AG04450 (cell line): Measurements from ENCODE around the gene GRIN2A. TPM values are rescaled to one million over a fixed set of nuclear protein-coding genes. Genes with fewer than 3 reads are reported as not detected.

Experiments used
- CTCF ChIA-PET: fragments of 300-600, 350-600 bp; formaldehyde crosslinking; extraction: SDS; loops from one replicate; lab custom pipeline; 2022; ENCODE audit warnings: antibody characterized with exemption, inconsistent platforms; lab: Charles Lee
- POLR2A ChIA-PET: fragments of 350-600 bp; formaldehyde crosslinking; extraction: SDS; loops from one replicate; lab custom pipeline; 2021; ENCODE audit warnings: antibody characterized with exemption, inconsistent platforms; lab: Yijun Ruan, JAX
- DNase-seq: peaks from one replicate; pipeline ENCODE4 v3.0.0-alpha.2; 2011; ENCODE audit warnings: low read depth, low spot score
- H3K27ac ChIP-seq: one replicate; pipeline ENCODE4 v1.5.1; 2012; ENCODE audit warnings: low read depth, low read length, control low read depth
- H3K27me3 ChIP-seq: one replicate; pipeline ENCODE4 v1.6.0; 2012; ENCODE audit warnings: low read length; ENCODE audit not compliant: control insufficient read depth, insufficient read depth
- H3K4me3 ChIP-seq: 2 replicates; pipeline ENCODE4 v1.5.1; 2011; ENCODE audit warnings: mild to moderate bottlenecking, low read depth, low read length, control low read depth
- H3K9me3 ChIP-seq: 2 replicates; pipeline ENCODE4 v1.5.1; 2012; ENCODE audit warnings: low read length; ENCODE audit not compliant: control insufficient read depth, insufficient read depth
- polyA plus RNA-seq: library from polyadenylated mRNA; depleted of rRNA; stranded (reverse); fragments of >200 nt; gene quantifications from 2 replicates; pipeline ENCODE4 v1.2.3, GENCODE V29; 2011
- TF ChIP-seq, protein P1 (sequence below): IDR thresholded peaks from 2 replicates; pipeline ENCODE4 v1.5.1; 2011; ENCODE audit warnings: low read depth, low read length, control low read depth, inconsistent platforms

The GRIN2A gene
- polyA plus RNA-seq, 1 experiment, result not detected

DNA sequence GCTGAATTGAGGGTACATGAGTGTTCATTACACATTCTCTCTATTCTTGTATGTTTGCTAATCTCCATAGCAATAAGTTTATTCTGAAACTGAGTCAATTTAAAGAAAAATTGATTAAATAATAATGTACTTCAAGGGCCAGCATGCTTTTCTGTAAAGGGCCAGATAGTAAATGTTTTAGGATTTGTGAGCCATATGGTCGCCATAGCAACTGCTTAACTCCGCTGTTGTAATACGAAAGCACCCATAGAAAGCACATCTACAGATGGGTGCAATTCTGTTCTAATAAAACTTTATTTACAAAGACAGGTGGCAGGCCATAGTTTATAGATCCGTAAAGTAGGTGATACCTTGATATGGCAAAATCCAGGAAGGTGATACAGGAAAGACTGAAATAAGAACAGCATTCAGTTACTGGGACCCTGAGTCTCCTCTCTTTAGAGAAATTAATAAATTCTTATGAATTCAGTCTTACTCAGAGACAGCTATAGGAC lies 36.6 kb downstream of the GRIN2A start:
- CTCF ChIA-PET, result no interaction called here
- no peak overlapping the region for H3K27ac ChIP-seq
- POLR2A ChIA-PET, result no interaction called here
- no peak for DNase-seq
- H3K27me3 ChIP-seq, result no peaks in the 10 kb centered on the region
- H3K4me3 ChIP-seq, result no peak overlapping the region
- TF ChIP-seq, protein P1, sequence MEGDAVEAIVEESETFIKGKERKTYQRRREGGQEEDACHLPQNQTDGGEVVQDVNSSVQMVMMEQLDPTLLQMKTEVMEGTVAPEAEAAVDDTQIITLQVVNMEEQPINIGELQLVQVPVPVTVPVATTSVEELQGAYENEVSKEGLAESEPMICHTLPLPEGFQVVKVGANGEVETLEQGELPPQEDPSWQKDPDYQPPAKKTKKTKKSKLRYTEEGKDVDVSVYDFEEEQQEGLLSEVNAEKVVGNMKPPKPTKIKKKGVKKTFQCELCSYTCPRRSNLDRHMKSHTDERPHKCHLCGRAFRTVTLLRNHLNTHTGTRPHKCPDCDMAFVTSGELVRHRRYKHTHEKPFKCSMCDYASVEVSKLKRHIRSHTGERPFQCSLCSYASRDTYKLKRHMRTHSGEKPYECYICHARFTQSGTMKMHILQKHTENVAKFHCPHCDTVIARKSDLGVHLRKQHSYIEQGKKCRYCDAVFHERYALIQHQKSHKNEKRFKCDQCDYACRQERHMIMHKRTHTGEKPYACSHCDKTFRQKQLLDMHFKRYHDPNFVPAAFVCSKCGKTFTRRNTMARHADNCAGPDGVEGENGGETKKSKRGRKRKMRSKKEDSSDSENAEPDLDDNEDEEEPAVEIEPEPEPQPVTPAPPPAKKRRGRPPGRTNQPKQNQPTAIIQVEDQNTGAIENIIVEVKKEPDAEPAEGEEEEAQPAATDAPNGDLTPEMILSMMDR, result no peak
- H3K9me3 ChIP-seq, result peaks cover 33% of the 10 kb centered on the region

DNA sequence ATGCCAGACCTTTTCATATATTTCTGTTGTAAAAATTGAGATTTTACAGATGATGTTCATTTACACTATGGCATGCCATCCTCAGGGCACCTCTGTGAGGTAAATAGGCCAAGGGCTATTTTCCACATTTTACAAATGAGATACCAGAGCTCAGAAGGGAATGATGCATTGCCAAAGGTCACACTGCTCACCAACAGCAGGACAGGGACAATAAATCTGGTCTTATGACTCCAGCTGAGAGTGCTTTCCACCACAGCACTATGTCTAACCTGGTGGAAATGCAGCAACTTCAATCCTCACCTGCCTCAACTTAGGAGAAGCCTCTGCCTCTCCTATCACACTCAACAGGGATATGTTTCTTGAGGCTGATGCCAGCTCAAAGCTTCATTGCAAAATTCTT lies 40.6 kb downstream of the GRIN2A start:
- Histone ChIP-seq H3K9me3 (peaks cover 32% of the 10 kb centered on the region), H3K4me3 (no peak overlapping the region), H3K27ac (no peak overlapping the region), H3K27me3 (no peaks in the 10 kb centered on the region)
- no peak for DNase-seq
- TF ChIP-seq, protein P1, result no peak
- ChIA-PET POLR2A (no interaction called here), CTCF (no interaction called here)

DNA sequence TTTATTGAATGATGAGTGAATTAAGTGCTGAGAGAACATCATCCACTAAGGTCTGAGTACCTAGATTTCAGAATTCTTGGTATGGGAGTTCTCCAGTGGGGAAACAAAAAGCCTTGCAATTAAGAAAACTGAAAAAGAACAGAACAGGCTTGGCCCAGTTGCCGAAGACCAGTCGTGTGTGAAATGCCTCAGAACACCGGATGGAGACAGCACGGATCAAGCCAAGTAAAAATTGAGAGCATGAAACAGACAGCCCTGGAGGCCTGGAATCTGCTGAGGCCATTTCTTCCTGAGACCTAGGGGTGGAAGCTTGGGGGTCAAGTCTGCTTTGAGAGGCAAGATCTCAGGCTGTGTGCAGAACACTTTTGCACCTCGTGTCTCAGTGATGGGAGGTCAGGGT lies 43.3 kb downstream of the GRIN2A start:
- Histone ChIP-seq H3K27ac (no peak overlapping the region), H3K27me3 (no peaks in the 10 kb centered on the region), H3K9me3 (peaks cover 28% of the 10 kb centered on the region), H3K4me3 (no peak overlapping the region)
- CTCF ChIA-PET, result no interaction called here
- POLR2A ChIA-PET, result no interaction called here
- no peak for DNase-seq
- TF ChIP-seq, protein P1, result no peak

DNA sequence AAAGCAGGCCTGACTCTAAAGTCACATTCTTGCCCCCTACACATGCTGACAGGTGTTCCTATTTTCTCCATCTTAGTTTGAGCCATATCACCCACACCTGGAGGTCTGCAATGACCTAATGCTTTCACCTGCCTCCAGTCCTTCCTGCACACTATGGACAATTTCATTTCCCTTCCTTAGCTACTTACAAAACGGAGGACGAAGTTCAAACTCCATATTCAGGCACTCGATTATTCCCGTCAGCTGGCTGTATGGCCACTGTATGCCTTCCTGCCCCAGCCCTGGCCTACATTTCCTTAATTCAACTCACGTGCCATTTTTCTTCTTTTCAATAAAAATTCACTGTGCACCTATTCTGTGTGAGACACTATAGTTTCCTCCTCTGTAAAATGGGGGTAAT lies 44.9 kb downstream of the GRIN2A start:
- DNase-seq, result no peak
- H3K9me3 ChIP-seq, result peaks cover 32% of the 10 kb centered on the region
- POLR2A ChIA-PET, result no interaction called here
- TF ChIP-seq, protein P1, result no peak
- no peak overlapping the region for H3K4me3 ChIP-seq
- no peaks in the 10 kb centered on the region for H3K27me3 ChIP-seq
- H3K27ac ChIP-seq, result no peak overlapping the region
- CTCF ChIA-PET, result no interaction called here

DNA sequence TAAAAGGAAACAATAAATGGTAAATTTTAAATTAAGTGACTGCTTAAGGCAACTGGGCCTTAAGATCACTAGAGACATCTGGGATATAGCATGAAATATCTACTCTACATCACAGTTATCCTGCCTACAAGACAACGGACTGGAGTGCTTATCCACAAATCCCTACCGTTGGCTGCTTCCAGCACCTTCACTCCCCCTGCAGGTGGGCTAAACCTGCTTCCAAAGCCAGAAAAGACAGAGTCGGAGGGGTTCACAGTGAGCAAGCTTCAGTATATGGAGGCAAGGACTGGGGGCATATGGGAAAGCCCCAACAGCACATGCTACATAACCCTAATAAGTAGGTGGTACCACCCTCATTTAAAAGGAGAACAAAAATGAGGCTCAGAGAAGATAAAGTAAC lies 45.3 kb downstream of the GRIN2A start:
- POLR2A ChIA-PET, result no interaction called here
- TF ChIP-seq, protein P1, result no peak

More for the DNA sequence above, 45.3 kb downstream of the GRIN2A start:
- Histone ChIP-seq H3K27me3 (no peaks in the 10 kb centered on the region), H3K27ac (no peak overlapping the region), H3K4me3 (no peak overlapping the region), H3K9me3 (peaks cover 29% of the 10 kb centered on the region)
- CTCF ChIA-PET, result no interaction called here
- DNase-seq, result no peak
